Large intestine (tissue), 3 donors: ENCODE measurements around the gene YBX2. TPM values are rescaled to one million over a fixed set of nuclear protein-coding genes. Genes with fewer than 3 reads are reported as not detected.
A peak's percentile ranks its signal among the peaks of the same experiment; 100 is the strongest.

Source experiments
- DNase-seq, 2 donors: peaks; one replicate each; pipeline versions ENCODE4 v3.0.0 to v3.0.0-alpha.2; 2013
- H3K27ac ChIP-seq: one replicate; pipeline ENCODE4 v1.5.1; 2013; ENCODE audit warnings: low read length
- H3K27me3 ChIP-seq: 2 replicates; pipeline ENCODE4 v1.6.1; 2013; ENCODE audit warnings: low read length; ENCODE audit not compliant: control insufficient read depth, insufficient read depth
- H3K36me3 ChIP-seq: 2 replicates; pipeline ENCODE4 v1.6.1; 2013; ENCODE audit warnings: low read length; ENCODE audit not compliant: control insufficient read depth, insufficient read depth
- H3K4me1 ChIP-seq: one replicate; pipeline ENCODE4 v1.6.1; 2013; ENCODE audit warnings: low read length; ENCODE audit not compliant: control insufficient read depth, insufficient read depth
- H3K4me3 ChIP-seq: one replicate; pipeline ENCODE4 v1.5.1; 2013; ENCODE audit warnings: low read length
- H3K9me3 ChIP-seq: one replicate; pipeline ENCODE4 v1.6.1; 2013; ENCODE audit warnings: mild to moderate bottlenecking, low read depth, low read length, moderate library complexity; ENCODE audit not compliant: control insufficient read depth
- WGBS: methylation state at CpG from one replicate; pipeline ENCODE4 v1.1.5; 2013; ENCODE audit warnings: low lambda C conversion rate; ENCODE audit not compliant: insufficient coverage; 5-methylcytosine and 5-hydroxymethylcytosine counted together
- polyA plus RNA-seq: library from polyadenylated mRNA; unstranded; fragments of 120-200 nt; gene quantifications from one replicate; pipeline ENCODE4 v1.2.1, GENCODE V29; 2013

YBX2 gene
- polyA plus RNA-seq, 1 donor = 2.8 TPM

DNA sequence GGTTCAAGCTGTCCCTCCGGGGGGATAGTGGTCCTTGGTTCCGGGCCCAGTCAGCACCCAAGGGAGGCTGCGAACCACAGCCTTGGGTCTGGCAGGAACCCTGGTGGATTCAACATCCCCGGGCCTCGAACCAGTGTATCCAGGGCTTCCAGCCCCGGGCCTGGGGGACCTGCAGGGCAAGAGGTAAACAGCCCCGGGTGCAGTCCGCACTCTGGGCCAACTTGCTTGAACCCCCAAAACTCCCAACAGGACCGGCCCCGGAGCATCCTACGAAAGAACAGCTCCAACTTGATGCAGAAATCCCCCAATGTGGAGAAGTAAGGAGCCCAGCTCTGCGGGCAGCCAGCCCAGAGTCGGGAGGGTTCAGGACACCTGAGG lies 36.2 kb upstream of the YBX2 start:
- Histone ChIP-seq H3K27me3 (peaks cover 2% of the 10 kb centered on the region), H3K4me1 (peaks cover 16% of the 10 kb centered on the region), H3K9me3 (no peaks in the 10 kb centered on the region), H3K36me3 (peaks cover 13% of the 10 kb centered on the region), H3K27ac (peak overlapping the region; percentile 73), H3K4me3 (peak overlapping the region; percentile 59)
- no CpG with 5 or more reads among the region's 13 CpGs for WGBS
- no peak for DNase-seq

- Histone ChIP-seq H3K4me3 (peak overlapping the region; percentile 59), H3K4me1 (peaks cover 16% of the 10 kb centered on the region), H3K27me3 (peaks cover 2% of the 10 kb centered on the region), H3K36me3 (peaks cover 17% of the 10 kb centered on the region), H3K9me3 (no peaks in the 10 kb centered on the region), H3K27ac (peak overlapping the region; percentile 73)
- WGBS = no CpG with 5 or more reads among the region's 34 CpGs
- DNase-seq = peak in 1 of 2 donors; percentile 52
Observed at GRCh38 chr17:7329997-7330637, 35.7 kb upstream of the YBX2 start.

GRCh38 chr17:7329374-7329996 lies 35.0 kb upstream of the YBX2 start:
- H3K4me3 ChIP-seq = peak overlapping the region; percentile 59
- no peaks in the 10 kb centered on the region for H3K9me3 ChIP-seq
- H3K4me1 ChIP-seq = peaks cover 16% of the 10 kb centered on the region
- WGBS = no CpG with 5 or more reads among the region's 43 CpGs
- peak; percentile 99 to 100 for DNase-seq
- H3K27ac ChIP-seq = peak overlapping the region; percentile 73
- peaks cover 2% of the 10 kb centered on the region for H3K27me3 ChIP-seq
- peaks cover 22% of the 10 kb centered on the region for H3K36me3 ChIP-seq

DNA sequence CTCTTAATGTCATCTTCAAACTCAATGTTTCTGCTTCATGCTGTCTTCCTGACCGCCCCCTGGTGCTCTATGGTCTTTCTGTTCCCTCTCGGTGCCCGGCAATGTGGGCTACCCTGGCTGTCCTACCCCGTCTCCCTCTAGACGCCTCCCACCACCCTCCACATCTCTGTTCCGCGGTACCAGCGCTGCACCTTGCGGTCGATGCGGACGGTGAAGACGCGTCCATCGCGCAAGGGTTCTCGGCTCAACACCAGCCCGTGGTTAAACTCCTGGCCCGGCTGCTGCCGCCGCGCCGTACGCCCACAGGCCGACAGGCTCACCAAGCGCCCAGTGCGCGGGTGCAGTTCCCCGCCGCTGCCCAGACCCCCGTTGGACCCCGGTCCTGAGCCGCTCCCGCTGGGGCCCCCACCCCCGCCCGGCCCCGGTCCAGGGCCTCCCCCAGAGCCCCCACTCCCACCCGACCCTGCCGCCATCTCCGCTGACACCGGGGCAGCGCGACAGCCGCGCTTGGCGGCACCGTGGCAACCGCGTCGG lies 34.5 kb upstream of the YBX2 start, which contains the start of gene NEURL4:
Gene NEURL4, minus strand, starts transcription at position 496 of the 534 bp plus-strand sequence. Its CDS starts 23 bp downstream, at position 473.
- Histone ChIP-seq H3K27me3 (peaks cover 2% of the 10 kb centered on the region), H3K4me3 (peak within 1 kb of the TSS; percentile 59), H3K36me3 (peaks cover 28% of the 10 kb centered on the region), H3K4me1 (peaks cover 16% of the 10 kb centered on the region), H3K9me3 (no peaks in the 10 kb centered on the region), H3K27ac (peak within 1 kb of the TSS; percentile 73)
- DNase-seq = no peak
- WGBS = no CpG with 5 or more reads among the region's 50 CpGs

DNA sequence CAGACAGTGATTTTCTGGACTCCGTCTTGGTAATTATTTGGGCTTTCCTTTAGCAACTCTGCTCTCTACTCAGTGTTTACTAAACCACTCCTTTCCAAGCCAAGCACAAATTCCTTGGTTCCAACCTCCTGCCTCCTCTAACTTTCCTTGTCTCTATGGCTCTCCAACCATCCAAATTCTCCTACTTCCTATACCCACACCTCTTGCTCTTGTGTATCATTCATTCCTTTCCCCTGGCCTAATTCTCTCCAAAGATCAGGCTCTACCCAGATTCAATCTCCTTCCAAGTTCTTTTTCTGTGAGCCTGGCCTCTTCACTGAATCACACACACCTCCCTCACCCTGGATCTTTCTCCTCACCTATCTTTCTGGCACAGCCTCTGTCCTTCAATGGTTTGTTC lies 33.6 kb upstream of the YBX2 start:
- H3K27me3 ChIP-seq = peaks cover 2% of the 10 kb centered on the region

GRCh38 chr17:7327501-7327900 lies 33.1 kb upstream of the YBX2 start:
- DNase-seq = no peak
- H3K9me3 ChIP-seq = no peaks in the 10 kb centered on the region
- WGBS = no CpG with 5 or more reads among the region's 17 CpGs
- H3K27ac ChIP-seq = no peak overlapping the region
- peaks cover 42% of the 10 kb centered on the region for H3K36me3 ChIP-seq
- H3K27me3 ChIP-seq = peaks cover 2% of the 10 kb centered on the region
- peaks cover 16% of the 10 kb centered on the region for H3K4me1 ChIP-seq
- no peak overlapping the region for H3K4me3 ChIP-seq

More for the DNA sequence above, 33.6 kb upstream of the YBX2 start:
- no CpG with 5 or more reads among the region's 1 CpG for WGBS
- no peak overlapping the region for H3K27ac ChIP-seq
- H3K9me3 ChIP-seq = no peaks in the 10 kb centered on the region
- H3K36me3 ChIP-seq = peaks cover 37% of the 10 kb centered on the region
- DNase-seq = no peak
- H3K4me3 ChIP-seq = no peak overlapping the region
- peaks cover 16% of the 10 kb centered on the region for H3K4me1 ChIP-seq

- no CpG with 5 or more reads among the region's 7 CpGs for WGBS
- Histone ChIP-seq H3K36me3 (peaks cover 46% of the 10 kb centered on the region), H3K27ac (no peak overlapping the region), H3K4me3 (no peak overlapping the region), H3K27me3 (peaks cover 2% of the 10 kb centered on the region), H3K4me1 (peaks cover 16% of the 10 kb centered on the region), H3K9me3 (no peaks in the 10 kb centered on the region)
- DNase-seq = no peak
Observed at GRCh38 chr17:7327056-7327455, 32.6 kb upstream of the YBX2 start.

- Histone ChIP-seq H3K4me1 (peaks cover 16% of the 10 kb centered on the region), H3K27me3 (no peaks in the 10 kb centered on the region), H3K4me3 (no peak overlapping the region), H3K9me3 (no peaks in the 10 kb centered on the region), H3K36me3 (peaks cover 55% of the 10 kb centered on the region), H3K27ac (no peak overlapping the region)
- WGBS = no CpG with 5 or more reads among the region's 11 CpGs
- no peak for DNase-seq
Observed at GRCh38 chr17:7326186-7326585, 31.7 kb upstream of the YBX2 start.

DNA sequence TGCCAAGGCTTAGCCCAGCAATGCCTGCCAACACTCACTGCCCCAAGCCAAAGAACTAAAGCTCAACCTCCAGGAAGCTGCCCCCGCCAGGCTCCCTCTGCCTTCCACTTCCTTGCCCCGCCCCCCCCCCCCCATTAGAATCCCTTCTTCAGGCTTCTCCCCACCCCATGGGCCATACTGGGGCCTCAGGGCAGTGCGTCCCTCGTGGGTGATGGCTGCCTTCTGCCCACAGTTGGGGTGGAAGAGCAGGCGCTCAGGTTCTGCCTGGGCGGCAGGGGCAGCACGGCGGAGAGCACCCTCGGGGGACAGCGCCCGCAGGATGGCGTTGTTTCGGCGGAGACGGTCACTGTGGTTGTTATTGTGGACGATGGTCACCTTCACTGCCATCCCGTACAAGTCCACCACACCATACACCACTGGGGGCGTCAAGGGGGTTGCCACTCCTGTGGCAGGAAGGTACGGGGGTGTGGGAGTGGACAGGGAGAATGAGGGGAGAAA lies 30.6 kb upstream of the YBX2 start:
- DNase-seq = no peak

DNA sequence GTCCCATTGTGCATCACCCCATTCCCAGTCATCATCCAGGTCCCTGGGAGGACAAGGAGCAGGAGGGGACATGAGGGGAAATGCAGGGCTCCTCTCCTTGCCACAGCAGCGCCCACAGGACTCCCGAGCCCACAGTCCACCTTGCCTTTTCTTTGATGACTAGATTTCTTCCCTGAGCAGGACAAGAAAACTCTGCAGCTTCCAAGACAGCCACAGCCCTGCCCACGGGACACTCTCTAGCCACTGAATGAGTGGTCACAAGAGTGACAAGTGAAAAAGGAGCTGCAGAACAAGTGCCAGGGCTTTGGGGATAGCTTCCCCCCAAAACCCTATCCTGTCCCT lies 30.0 kb upstream of the YBX2 start:
- no peak overlapping the region for H3K4me3 ChIP-seq
- peaks cover 68% of the 10 kb centered on the region for H3K36me3 ChIP-seq
- no peak for DNase-seq
- H3K27ac ChIP-seq = no peak overlapping the region
- H3K4me1 ChIP-seq = peaks cover 8% of the 10 kb centered on the region
- H3K9me3 ChIP-seq = no peaks in the 10 kb centered on the region
- no peaks in the 10 kb centered on the region for H3K27me3 ChIP-seq
- no CpG with 5 or more reads among the region's 3 CpGs for WGBS

More for the DNA sequence above, 30.6 kb upstream of the YBX2 start:
- Histone ChIP-seq H3K27ac (no peak overlapping the region), H3K9me3 (no peaks in the 10 kb centered on the region), H3K4me3 (no peak overlapping the region), H3K27me3 (no peaks in the 10 kb centered on the region), H3K36me3 (peaks cover 66% of the 10 kb centered on the region), H3K4me1 (peaks cover 8% of the 10 kb centered on the region)
- no CpG with 5 or more reads among the region's 19 CpGs for WGBS
